Lung microvascular endothelial cell (primary cell): ENCODE data around the gene CCL21. TPM values are rescaled to one million over a fixed set of nuclear protein-coding genes. Genes with fewer than 3 reads are reported as not detected.

ENCODE experiments used
- DNase-seq, 2 donors: peaks; one replicate each; pipeline versions ENCODE4 v3.0.0 to v3.0.0-alpha.2; 2010; ENCODE audit warnings: low read depth in 2 of 2
- total RNA-seq: library from RNA; depleted of rRNA; stranded (reverse); fragments of >200 nt; gene quantifications from 2 replicates; pipeline ENCODE4 v1.2.1, GENCODE V29; 2014

CCL21 gene
- total RNA-seq, 1 donor from 2014 or later = 1.4 TPM

- no peak for DNase-seq
Observed at GRCh38 chr9:34674440-34674839, 35.5 kb downstream of the CCL21 start.

GRCh38 chr9:34671307-34671706, 38.6 kb downstream of the CCL21 start:
- no peak for DNase-seq

GRCh38 chr9:34669809-34670562, 40.0 kb downstream of the CCL21 start:
- DNase-seq = no peak

DNA sequence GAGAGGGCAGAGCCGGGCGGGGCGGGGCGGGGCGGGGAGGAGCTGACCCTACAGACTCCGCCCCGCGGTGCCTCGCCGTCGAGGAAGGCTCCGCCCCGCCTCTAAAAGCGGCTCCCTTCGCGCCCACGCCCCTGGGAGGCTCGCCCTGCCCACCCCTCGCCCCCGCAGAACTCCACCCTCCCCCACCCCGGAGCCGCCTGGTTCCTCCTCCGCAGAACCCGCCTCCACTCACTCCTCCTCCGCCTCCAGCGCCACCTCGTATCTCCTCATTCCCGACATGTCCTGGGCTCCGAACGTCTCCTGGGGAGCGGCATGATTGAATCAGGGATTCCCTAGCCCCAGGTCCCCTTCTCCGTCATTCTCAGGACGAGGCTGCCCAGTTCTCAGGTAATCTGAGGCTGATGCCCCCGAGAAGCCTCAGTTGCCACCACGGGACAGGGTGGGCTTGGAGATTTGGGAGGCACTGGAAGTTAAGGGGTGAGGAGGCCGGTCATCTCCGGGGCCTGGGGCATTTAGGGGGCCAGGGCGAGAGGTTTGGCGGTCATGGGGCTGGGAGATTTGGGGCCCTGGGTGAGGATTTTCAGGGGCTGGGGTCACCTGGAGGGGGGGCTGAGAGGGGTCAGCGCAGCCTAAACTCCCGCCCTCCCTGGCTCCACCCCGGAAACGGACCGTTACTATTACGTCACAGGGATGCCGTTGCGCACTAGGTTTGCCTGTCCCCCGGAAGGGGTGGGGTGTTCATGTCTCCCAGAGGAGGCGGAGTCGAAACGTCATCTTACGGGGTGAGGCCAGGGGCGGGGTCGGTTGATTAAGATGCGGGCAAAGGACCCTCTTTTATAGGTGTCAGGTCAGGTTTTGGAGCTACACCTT, 44.3 kb downstream of the CCL21 start:
- peak; percentile 85 to 91 for DNase-seq

GRCh38 chr9:34665067-34665380, 44.9 kb downstream of the CCL21 start:
- DNase-seq = no peak

GRCh38 chr9:34664281-34665066, 45.5 kb downstream of the CCL21 start:
- DNase-seq = peak; percentile 56 to 79

GRCh38 chr9:34663303-34663605, 46.7 kb downstream of the CCL21 start:
- DNase-seq = no peak

- no peak for DNase-seq
Observed at GRCh38 chr9:34662526-34663302, 47.2 kb downstream of the CCL21 start, which contains the start of gene CCL27. Gene CCL27 (minus strand): TSS chr9:34662657. CDS start chr9:34662633, 24 bp downstream.

DNA sequence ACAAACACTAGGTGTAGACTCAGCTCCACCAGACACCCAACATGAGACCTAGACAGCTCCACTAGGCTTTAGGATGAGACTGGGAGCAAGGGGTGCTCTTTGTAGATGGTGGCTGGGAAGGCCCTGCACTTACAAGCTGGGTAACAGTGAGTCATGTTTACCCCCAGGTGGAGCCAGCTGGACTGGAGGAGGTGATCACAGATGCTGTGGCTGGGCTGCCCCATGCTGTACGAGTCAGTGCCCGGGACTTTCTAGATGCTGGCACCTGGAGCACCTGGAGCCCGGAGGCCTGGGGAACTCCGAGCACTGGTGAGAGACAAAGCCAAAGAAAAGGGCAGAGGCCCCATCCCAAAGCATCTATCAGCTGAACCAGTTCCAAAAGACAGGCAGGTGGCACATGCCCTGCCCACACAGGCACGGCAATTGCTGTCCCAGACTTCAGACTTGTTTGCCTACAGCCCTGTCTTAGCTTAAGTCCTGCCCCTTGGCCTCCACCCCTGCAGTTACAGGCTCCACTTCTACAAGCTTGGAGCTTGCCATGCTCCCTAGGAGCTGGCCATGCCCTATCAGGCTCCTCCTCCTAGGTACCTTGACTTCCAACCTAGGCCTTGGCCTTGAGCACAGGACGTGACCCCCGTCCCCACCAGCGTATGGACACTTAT, 50.2 kb downstream of the CCL21 start:
- no peak for DNase-seq

Other genes starting within 250 kb of the CCL21 start
- gene ENHO, start 187.1 kb downstream of the CCL21 start, total RNA-seq = not detected in 2 replicates
- gene CNTFR, start 120.4 kb downstream of the CCL21 start, total RNA-seq = not detected in 2 replicates
- gene RPP25L, start 98.0 kb downstream of the CCL21 start, total RNA-seq = 14.8 and 15.5 TPM in 2 replicates
- 65.3 and 71.5 TPM in 2 replicates for gene DCTN3, start 89.6 kb downstream of the CCL21 start, total RNA-seq
- gene ARID3C, start 81.1 kb downstream of the CCL21 start, total RNA-seq = under 0.01 and 0.20 TPM in 2 replicates
- gene SIGMAR1, start 72.3 kb downstream of the CCL21 start, total RNA-seq = 29.2 and 31.0 TPM in 2 replicates
- gene GALT, start 63.5 kb downstream of the CCL21 start, total RNA-seq = 23.5 and 27.0 TPM in 2 replicates
- 3.3 and 3.4 TPM in 2 replicates for gene IL11RA, start 58.0 kb downstream of the CCL21 start, total RNA-seq
- not detected in 2 replicates for gene CCL27, start 47.5 kb downstream of the CCL21 start, total RNA-seq
- not detected in 2 replicates for gene CCL19, start 18.9 kb downstream of the CCL21 start, total RNA-seq
- gene PHF24, start 248.1 kb upstream of the CCL21 start, total RNA-seq = not detected in 2 replicates